HUDEP-2 (cell line): Measurements from ENCODE around the gene TUB.

Experiments
- DNase-seq, 76 experiments: peaks; one replicate each; lab custom pipeline; 2025; ENCODE audit not compliant: unreplicated experiment in 76 of 76; lab: John Stamatoyannopoulos, UW

The TUB gene

GRCh38 chr11:8080674-8081590 is at the start of gene TUB:
Gene TUB (plus strand): TSS chr11:8081211. CDS start chr11:8081511, 300 bp downstream.
- DNase-seq = no peak

GRCh38 chr11:8031248-8032115 is 49.5 kb upstream of the TUB start:
- DNase-seq = no peak

- DNase-seq = no peak
Observed at GRCh38 chr11:8032122-8032521, 48.9 kb upstream of the TUB start.

- DNase-seq = no peak
Observed at GRCh38 chr11:8032576-8033304, 48.3 kb upstream of the TUB start.

- peak in 69 of 76 experiments; percentile 4 to 80 (median 43) for DNase-seq
Observed at GRCh38 chr11:8033305-8034105, 47.5 kb upstream of the TUB start.

- no peak for DNase-seq
Observed at GRCh38 chr11:8034106-8034585, 46.9 kb upstream of the TUB start.

- no peak for DNase-seq
Observed at GRCh38 chr11:8034604-8035190, 46.3 kb upstream of the TUB start.

GRCh38 chr11:8035200-8035855 is 45.7 kb upstream of the TUB start:
- no peak for DNase-seq

GRCh38 chr11:8036002-8036802 is 44.8 kb upstream of the TUB start:
- no peak for DNase-seq

GRCh38 chr11:8036986-8037385 is 44.0 kb upstream of the TUB start:
- no peak for DNase-seq

GRCh38 chr11:8038393-8038792 is 42.6 kb upstream of the TUB start:
- no peak for DNase-seq

GRCh38 chr11:8038811-8039529 is 42.0 kb upstream of the TUB start:
- no peak for DNase-seq

- DNase-seq = no peak
Observed at GRCh38 chr11:8039530-8040260, 41.3 kb upstream of the TUB start.

- DNase-seq = no peak
Observed at GRCh38 chr11:8040261-8040920, 40.6 kb upstream of the TUB start.

GRCh38 chr11:8040921-8041285 is 40.1 kb upstream of the TUB start:
- DNase-seq = no peak

GRCh38 chr11:8041576-8041975 is 39.4 kb upstream of the TUB start:
- DNase-seq = no peak
